AML-193 (cell line): ENCODE measurements around the gene TSPAN16.
"Not testable (repeated sequence)": the region's sequence is repeated elsewhere in the genome, so short reads cannot be mapped to it uniquely, and the experiment has no call there.

ENCODE experiments used
- DNase-seq, 2 experiments: peaks; one replicate each; lab custom pipeline; 2025; lab: John Stamatoyannopoulos, UW

The TSPAN16 gene

DNA sequence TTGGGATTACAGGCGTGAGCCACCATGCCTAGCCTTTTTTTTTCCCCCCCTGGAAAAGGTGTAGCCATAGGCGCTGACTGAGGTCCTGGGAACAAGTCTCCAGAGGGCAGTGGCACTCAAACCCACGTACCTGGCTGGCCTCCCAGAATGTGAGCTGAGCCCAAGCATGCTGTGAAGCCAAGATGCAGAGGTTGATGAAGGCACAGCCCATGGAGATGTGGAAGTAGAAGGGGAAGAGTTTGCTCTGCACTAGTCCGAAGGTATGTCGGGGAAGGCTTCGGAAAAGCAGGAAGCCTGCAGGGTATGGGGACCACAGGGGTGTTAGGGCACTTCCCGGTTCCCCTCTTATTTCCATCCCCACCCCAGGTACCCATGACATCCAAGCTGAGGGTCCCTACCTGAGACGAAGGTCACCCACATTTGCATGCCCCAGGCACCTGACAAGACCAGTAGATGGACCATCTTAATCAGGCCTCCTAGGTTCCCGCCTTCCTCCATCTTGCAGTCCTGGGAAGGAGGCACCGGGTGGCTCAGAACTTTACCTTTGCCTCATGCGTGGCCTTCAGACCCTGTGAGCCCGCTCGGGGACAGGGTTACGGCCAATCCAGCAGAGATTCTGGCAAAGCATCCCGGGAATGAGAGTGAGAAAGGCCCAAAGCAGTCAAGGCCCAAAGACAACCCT lies 49.3 kb downstream of the TSPAN16 start:
- DNase-seq, result no peak

- DNase-seq, result peak; percentile 95 to 96
These were observed 50.4 kb downstream of the TSPAN16 start, which contains the start of the genes CCDC159 and TMEM205 for GRCh38 chr19:11346104-11346940. Gene CCDC159 (plus strand): TSS chr19:11346519. CDS start chr19:11346607, 88 bp downstream. Gene TMEM205 (minus strand): TSS chr19:11346268. CDS start chr19:11345619, 649 bp downstream.

- DNase-seq, result no peak
These were observed 51.6 kb downstream of the TSPAN16 start for GRCh38 chr19:11347546-11348039.

- no peak for DNase-seq
These were observed 53.2 kb downstream of the TSPAN16 start for GRCh38 chr19:11349171-11349570.

GRCh38 chr19:11354102-11354501 lies 58.1 kb downstream of the TSPAN16 start:
- not testable (repeated sequence) for DNase-seq

DNA sequence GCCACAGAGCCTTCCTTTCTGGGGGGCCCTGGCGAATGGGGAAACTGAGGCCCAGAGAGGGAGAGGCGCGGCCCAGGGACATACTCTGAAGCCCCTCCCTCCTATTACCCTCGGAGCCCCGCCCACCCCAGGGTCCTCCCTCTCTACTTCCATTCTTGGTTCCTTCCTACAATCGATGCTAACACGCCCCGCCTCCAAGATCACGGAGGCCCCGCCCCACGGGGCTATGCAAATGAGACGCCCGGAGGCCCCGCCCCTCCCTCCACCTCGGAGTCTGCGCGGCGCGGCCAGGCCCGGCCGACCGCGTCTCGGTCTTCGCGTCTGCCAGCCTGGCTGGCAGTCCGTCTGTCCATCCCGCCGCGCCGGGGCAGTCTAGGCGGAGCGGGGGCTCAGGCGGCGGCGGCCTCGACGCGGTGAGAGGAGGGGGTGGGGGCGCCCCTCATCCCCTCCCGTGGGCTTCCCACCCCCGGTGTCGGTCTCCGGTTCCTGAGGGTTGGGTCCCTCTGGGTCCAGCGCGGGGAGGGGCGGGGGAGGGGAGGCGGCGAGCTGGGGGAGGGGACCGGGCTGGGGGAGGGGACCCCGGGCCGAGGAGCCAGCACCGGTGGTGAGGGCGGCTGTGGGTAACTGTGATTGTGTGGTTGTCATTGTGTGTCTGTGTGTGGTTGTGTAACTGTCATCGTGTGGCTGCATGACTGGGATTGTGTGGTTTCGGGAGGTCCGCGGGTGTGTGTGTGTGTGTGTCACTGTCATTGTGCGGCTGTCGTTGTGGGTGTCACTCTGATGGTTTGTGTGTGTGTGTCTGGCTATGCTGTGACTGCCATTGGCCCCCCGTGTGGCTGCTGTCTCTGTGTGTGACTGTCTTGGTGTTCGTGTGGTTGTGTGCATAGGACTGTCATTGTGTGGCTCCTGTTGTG lies 59.5 kb downstream of the TSPAN16 start, which contains the start of gene PLPPR2:
Gene PLPPR2, plus strand, starts transcription at position 273 of the 914 bp plus-strand sequence. CDS start 2,242 bp downstream, outside the sequence.
- DNase-seq, result peak; percentile 53 to 71

DNA sequence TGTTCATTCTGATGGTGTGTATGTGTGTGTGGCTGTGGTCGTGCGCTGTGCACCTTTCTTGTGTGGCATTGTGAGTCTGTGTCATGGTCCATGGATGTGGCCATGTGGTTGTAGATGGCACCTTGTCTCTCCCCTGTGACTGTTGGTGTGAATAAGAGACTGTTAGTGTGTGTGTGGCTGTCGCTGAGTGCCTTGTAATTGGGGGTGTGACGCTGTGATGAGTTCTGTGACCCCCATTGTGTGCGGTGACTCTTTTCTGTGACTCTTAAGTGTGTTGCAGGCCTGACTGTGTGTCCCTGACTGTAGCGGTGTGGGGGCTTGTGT lies 60.1 kb downstream of the TSPAN16 start:
- no peak for DNase-seq

DNA sequence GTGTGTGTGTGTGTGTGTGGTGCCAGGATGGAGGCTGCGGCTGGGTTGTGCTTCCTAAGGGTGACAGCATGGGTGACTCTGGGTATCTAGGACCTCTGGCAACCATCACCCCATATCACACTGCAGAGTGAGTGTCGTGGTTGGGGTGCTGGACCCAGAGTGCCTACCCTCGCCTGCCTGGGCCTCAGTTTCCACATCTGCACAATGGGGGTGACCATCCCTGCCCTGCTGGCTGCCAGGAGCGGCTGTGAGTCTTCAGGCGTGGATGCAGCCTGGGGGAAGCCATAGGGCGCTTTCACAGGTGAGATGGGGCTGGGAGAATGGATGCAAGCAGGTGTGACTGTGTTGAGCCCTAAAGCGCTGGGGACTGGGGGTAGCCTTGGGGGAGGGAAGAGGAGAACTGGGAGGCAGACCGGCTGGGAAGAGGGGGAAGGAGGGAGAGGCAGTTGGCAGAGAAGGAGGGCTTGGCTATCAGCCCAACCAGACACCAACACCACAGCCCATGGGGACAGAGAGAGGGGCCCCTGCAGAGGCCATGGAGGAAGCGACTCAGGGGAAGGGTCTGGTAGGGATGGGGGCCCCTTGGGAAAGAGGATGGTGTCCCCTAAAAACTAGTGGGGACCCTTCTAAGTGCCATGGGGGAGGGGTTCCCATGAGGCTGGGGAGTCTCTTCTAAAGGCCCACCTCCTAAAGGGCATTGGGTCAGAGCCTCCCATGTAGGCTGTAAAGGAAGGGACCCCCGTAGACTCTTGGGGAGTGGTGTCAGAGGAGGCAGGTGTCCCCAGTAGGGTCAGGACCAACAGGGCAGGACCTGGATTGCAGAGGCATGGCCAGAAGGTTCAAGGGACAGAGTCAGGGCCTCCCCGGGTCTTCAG lies 61.0 kb downstream of the TSPAN16 start:
- no peak for DNase-seq

- no peak for DNase-seq
These were observed 63.5 kb downstream of the TSPAN16 start for GRCh38 chr19:11359421-11359820.

DNA sequence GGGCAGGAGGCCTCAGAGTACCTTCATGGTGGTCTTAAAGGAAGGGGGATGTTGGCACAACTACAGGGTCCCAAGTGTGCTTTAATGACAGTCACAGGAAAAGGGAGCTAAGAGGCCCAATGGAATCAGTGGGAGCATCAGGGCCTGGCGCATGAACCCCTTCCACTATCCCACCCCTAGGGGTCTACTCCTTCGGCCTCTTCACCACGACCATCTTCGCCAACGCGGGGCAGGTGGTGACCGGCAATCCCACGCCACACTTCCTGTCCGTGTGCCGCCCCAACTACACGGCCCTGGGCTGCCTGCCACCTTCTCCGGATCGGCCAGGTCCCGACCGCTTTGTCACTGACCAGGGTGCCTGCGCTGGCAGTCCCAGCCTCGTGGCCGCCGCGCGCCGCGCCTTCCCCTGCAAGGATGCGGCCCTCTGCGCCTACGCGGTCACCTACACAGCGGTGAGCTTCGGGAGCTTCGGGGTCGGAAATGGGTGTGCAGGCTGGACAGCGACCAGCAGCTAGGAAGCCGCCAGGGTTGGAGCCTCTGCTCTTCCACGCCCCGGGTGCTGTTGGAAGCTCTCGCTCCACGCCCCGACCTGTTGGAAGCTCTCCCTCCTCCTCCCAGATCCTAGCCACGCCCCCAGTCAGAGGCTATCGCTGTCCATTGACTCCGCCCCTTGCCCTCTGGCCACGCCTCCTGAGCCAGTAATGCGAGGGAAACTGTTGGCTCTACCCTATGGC lies 65.2 kb downstream of the TSPAN16 start:
- no peak for DNase-seq

GRCh38 chr19:11361771-11362731 lies 66.1 kb downstream of the TSPAN16 start:
- no peak for DNase-seq

GRCh38 chr19:11363881-11364280 lies 67.9 kb downstream of the TSPAN16 start:
- DNase-seq, result no peak

- DNase-seq, result no peak
These were observed 68.4 kb downstream of the TSPAN16 start for GRCh38 chr19:11364296-11364904.

DNA sequence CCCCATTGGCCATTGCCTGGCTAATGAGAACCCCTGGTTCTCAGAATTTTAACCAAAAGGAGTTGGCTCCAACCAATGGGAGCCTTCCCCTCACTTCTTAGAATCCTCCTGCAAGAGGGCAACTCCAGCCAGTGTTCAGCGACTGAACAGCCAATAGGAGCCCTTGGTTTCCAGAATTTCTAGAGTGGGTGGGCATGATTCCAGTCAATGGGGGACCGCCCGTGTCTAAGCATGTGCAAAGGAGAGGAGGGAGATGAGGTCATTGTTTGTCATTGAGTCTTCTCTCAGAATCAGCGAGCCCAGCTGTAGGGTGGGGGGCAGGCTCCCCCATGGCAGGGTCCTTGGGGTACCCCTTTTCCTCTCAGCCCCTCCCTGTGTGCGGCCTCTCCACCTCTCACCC lies 69.0 kb downstream of the TSPAN16 start:
- no peak for DNase-seq
